K562 (cell line): Measurements from ENCODE around the gene CDT1. TPM values are rescaled to one million over a fixed set of nuclear protein-coding genes. Genes with fewer than 3 reads are reported as not detected.
A peak's percentile ranks its signal among the peaks of the same experiment; 100 is the strongest.

Source experiments
- DDX20 ChIP-seq: fragments of 450-650 bp; IDR thresholded peaks from 2 replicates; pipeline ENCODE4 v1.6.1; 2016; ENCODE audit warnings: missing genetic modification characterization, low read depth, mild to moderate bottlenecking, missing compliant biosample characterization, moderate library complexity
- DNMT1 ChIP-seq: fragments of 450-650 bp; IDR thresholded peaks from 2 replicates; pipeline ENCODE4 v1.6.1; 2016; ENCODE audit warnings: antibody characterized with exemption, mild to moderate bottlenecking
- FOXA3 ChIP-seq, 2 experiments: fragments of 450-650 bp in 1 of 2; sonication (generic) in 1 of 2; formaldehyde crosslinking; IDR thresholded peaks in 1 of 2; conservative IDR thresholded peaks in 1 of 2; 2 replicates each; pipeline versions ENCODE4 v1.4.0 to v1.8.0; 2020 to 2022; ENCODE audit warnings: mild to moderate bottlenecking in 2 of 2, missing genetic modification reagents in 1 of 2
- HDAC1 ChIP-seq, 2 experiments: fragments of 450-650 bp; IDR thresholded peaks; 2 replicates each; pipeline ENCODE4 v1.6.1; 2016 to 2017; ENCODE audit warnings: inconsistent platforms in 1 of 2, mild to moderate bottlenecking in 1 of 2, moderate library complexity in 1 of 2
- HMG20B ChIP-seq: fragments of 250-450 bp; sonication (Bioruptor Pico); IDR thresholded peaks from 2 replicates; pipeline ENCODE4 v1.5.0; 2021; ENCODE audit warnings: mild to moderate bottlenecking
- KAT7 ChIP-seq: sonication (generic); formaldehyde crosslinking; IDR thresholded peaks from 2 replicates; pipeline ENCODE4 v1.8.0; 2022; ENCODE audit warnings: missing genetic modification reagents, mild to moderate bottlenecking, borderline replicate concordance
- LCOR ChIP-seq: sonication (generic); formaldehyde crosslinking; IDR thresholded peaks from 2 replicates; pipeline ENCODE4 v1.8.0; 2022; ENCODE audit warnings: mild to moderate bottlenecking, missing genetic modification reagents
- PML ChIP-seq: IDR thresholded peaks from 2 replicates; pipeline ENCODE4 v1.6.1; 2012; ENCODE audit warnings: low read length, inconsistent platforms
- POLR2AphosphoS5 ChIP-seq: IDR thresholded peaks from 2 replicates; pipeline ENCODE4 v1.6.1; 2011; ENCODE audit warnings: mild to moderate bottlenecking, low read depth, low read length, moderate library complexity; ENCODE audit not compliant: control insufficient read depth, insufficient read depth
- TAF7 ChIP-seq: fragments of 450-650 bp; IDR thresholded peaks from 2 replicates; pipeline ENCODE4 v1.6.1; 2016; ENCODE audit warnings: missing genetic modification characterization, missing compliant biosample characterization
- TCF7 ChIP-seq: sonication (generic); IDR thresholded peaks from 2 replicates; pipeline ENCODE4 v1.6.1; 2016; ENCODE audit warnings: antibody characterized with exemption, borderline replicate concordance
- ZBTB1 ChIP-seq: sonication (generic); formaldehyde crosslinking; IDR thresholded peaks from 2 replicates; pipeline ENCODE4 v1.8.1; 2023; ENCODE audit warnings: missing genetic modification reagents, low read depth, mild to moderate bottlenecking, borderline replicate concordance
- ZFX ChIP-seq: sonication (generic); formaldehyde crosslinking; IDR thresholded peaks from 2 replicates; pipeline ENCODE4 v1.8.0; 2022; ENCODE audit warnings: mild to moderate bottlenecking, missing genetic modification reagents, moderate library complexity
- ZNF143 ChIP-seq: sonication (generic); formaldehyde crosslinking; IDR thresholded peaks from 2 replicates; pipeline ENCODE4 v1.9.0; 2022; ENCODE audit warnings: mild to moderate bottlenecking, missing genetic modification reagents
- ZNF766 ChIP-seq: fragments of 200-800 bp; sonication (Bioruptor generic); conservative IDR thresholded peaks from 2 replicates; pipeline ENCODE4 v1.6.1; 2016; ENCODE audit warnings: missing genetic modification characterization, missing compliant biosample characterization
- polyA plus RNA-seq, 8 experiments: library from polyadenylated mRNA; depleted of rRNA in 4 of 8; stranded (reverse) in 5 of 8; unstranded in 3 of 8; fragments of >200 nt; fragmentation: Nextera tagmentation in 2 of 8; fragmentation: Illumina TruSeq in 1 of 8; extraction: Ambion mirVana in 2 of 8; extraction: Trizol in 1 of 8; gene quantifications; 2 replicates each; pipeline versions ENCODE4 v1.2.1 to v1.2.3, GENCODE V29; 2011 to 2014; ENCODE audit warnings: inconsistent platforms in 1 of 8, missing spikeins in 1 of 8
- total RNA-seq, 7 experiments: library from RNA; depleted of rRNA in 6 of 7; stranded (reverse); fragments of >200 nt in 6 of 7; fragmentation: Illumina TruSeq in 2 of 7; extraction: Trizol in 2 of 7; gene quantifications; 2 replicates each; pipeline versions ENCODE4 v1.2.1 to v1.2.3, GENCODE V29; 2011 to 2021; ENCODE audit warnings: low replicate concordance in 1 of 7
- TF ChIP-seq, protein P1 (sequence below): fragments of 450-650 bp; IDR thresholded peaks from 2 replicates; pipeline ENCODE4 v1.6.1; 2016; ENCODE audit warnings: missing biosample characterization, missing genetic modification characterization
- TF ChIP-seq, protein P2 (sequence below): fragments of 200-800 bp; sonication (Bioruptor generic); IDR thresholded peaks from 2 replicates; pipeline ENCODE4 v1.6.1; 2017; ENCODE audit warnings: missing genetic modification characterization, missing compliant biosample characterization
- TF ChIP-seq, protein P3 (sequence below): sonication (generic); formaldehyde crosslinking; IDR thresholded peaks from 2 replicates; pipeline ENCODE4 v1.9.0; 2022; ENCODE audit warnings: mild to moderate bottlenecking, missing genetic modification reagents
- TF ChIP-seq, protein P4 (sequence below): fragments of 250-450 bp; sonication (Bioruptor Pico); IDR thresholded peaks from 2 replicates; pipeline ENCODE4 v1.5.1; 2021; ENCODE audit warnings: mild to moderate bottlenecking
- TF ChIP-seq, protein P5 (sequence below): sonication (generic); formaldehyde crosslinking; IDR thresholded peaks from 2 replicates; pipeline ENCODE4 v1.8.0; 2023; ENCODE audit warnings: mild to moderate bottlenecking, missing genetic modification reagents

The CDT1 gene
- total and polyA plus RNA-seq, 9 of the 15 experiments (the other 6 are each of a cell fraction or from before 2014, with no cell fraction given): 0.92 to 178 (median 14.2) TPM

DNA sequence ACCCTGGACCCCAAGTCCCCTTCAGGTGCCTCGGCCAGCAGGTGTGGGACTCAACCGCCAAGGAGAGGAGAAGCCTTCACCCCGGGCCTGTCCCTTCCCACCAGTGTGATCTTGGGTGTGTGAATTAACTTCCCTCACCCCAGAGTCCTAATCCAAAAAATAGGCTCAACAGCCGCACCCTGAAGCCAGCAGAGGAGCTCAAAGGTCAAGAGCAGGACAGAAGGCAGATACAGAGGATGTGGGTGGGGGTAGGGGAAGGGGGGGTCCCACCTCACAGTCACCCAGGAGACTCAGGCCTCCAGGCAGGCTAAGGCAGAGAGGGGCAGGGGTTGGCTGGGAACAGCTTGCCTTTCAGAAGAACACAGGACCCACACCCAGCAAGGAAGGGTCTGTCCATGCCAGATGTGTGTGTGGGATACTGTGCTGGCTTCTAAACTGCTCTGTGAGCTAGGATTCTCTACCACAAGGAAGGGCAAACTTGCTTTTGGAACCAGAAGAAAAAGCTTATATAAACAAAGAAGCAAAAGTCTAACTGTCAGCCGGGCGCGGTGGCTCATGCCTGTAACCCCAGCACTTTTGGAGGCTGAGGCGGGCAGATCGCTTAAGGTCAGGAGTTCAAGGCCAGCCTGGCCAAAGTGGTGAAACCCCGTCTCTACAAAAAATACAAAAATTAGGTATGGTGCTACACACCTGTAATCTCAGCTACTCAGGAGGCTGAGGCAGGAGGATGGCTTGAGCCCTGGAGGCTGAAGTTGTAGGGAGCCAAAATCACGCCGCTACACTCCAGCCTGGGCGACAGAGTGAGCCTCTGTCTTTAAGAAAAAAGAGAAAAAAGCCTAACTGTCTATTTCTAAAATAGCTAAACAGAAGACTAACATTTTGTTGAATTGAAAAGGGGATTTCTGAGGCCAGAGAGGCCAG is 23.2 kb upstream of the CDT1 start (continued):
- TF ChIP-seq, protein P1, sequence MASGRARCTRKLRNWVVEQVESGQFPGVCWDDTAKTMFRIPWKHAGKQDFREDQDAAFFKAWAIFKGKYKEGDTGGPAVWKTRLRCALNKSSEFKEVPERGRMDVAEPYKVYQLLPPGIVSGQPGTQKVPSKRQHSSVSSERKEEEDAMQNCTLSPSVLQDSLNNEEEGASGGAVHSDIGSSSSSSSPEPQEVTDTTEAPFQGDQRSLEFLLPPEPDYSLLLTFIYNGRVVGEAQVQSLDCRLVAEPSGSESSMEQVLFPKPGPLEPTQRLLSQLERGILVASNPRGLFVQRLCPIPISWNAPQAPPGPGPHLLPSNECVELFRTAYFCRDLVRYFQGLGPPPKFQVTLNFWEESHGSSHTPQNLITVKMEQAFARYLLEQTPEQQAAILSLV (tag): no peak
- 0 out of 2 replicates have a peak, but pooled peaks have one; percentile 37 for TF ChIP-seq ZNF143
- no peak for TF ChIP-seq TCF7
- no peak for TF ChIP-seq ZBTB1
- TF ChIP-seq, protein P2, sequence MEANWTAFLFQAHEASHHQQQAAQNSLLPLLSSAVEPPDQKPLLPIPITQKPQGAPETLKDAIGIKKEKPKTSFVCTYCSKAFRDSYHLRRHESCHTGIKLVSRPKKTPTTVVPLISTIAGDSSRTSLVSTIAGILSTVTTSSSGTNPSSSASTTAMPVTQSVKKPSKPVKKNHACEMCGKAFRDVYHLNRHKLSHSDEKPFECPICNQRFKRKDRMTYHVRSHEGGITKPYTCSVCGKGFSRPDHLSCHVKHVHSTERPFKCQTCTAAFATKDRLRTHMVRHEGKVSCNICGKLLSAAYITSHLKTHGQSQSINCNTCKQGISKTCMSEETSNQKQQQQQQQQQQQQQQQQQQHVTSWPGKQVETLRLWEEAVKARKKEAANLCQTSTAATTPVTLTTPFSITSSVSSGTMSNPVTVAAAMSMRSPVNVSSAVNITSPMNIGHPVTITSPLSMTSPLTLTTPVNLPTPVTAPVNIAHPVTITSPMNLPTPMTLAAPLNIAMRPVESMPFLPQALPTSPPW (CRISPR knock-in tag): peak; percentile 68
- TF ChIP-seq, protein P3, sequence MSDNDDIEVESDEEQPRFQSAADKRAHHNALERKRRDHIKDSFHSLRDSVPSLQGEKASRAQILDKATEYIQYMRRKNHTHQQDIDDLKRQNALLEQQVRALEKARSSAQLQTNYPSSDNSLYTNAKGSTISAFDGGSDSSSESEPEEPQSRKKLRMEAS (CRISPR knock-in tag): peak; percentile 54; the same call in 1 of the 2 replicates
- TF ChIP-seq LCOR (CRISPR knock-in tag): no peak
- TF ChIP-seq HMG20B (CRISPR knock-in tag): no peak
- TF ChIP-seq, protein P4, sequence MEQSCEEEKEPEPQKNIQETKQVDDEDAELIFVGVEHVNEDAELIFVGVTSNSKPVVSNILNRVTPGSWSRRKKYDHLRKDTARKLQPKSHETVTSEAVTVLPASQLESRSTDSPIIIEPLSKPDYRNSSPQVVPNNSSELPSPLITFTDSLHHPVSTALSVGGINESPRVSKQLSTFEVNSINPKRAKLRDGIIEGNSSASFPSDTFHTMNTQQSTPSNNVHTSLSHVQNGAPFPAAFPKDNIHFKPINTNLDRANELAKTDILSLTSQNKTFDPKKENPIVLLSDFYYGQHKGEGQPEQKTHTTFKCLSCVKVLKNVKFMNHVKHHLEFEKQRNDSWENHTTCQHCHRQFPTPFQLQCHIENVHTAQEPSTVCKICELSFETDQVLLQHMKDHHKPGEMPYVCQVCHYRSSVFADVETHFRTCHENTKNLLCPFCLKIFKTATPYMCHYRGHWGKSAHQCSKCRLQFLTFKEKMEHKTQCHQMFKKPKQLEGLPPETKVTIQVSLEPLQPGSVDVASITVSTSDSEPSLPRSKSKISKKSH: no peak
- TF ChIP-seq FOXA3 (CRISPR knock-in tag; conservative IDR thresholded peaks at IDR 0.05 in 1 of 2, IDR thresholded peaks at IDR 0.05 in 1 of 2): peak in 1 of 2 experiments; percentile 34; a peak in 1 of 4 replicates
- 0 out of 2 replicates have a peak, but pooled peaks have one; percentile 30 for TF ChIP-seq ZNF766 (CRISPR knock-in tag)
- TF ChIP-seq DNMT1: no peak
- peak; percentile 30; the same call in 1 of the 2 replicates for TF ChIP-seq POLR2AphosphoS5
- TF ChIP-seq HDAC1 (IDR thresholded peaks at IDR 0.05): no peak
- TF ChIP-seq TAF7 (tag): no peak
- TF ChIP-seq PML: no peak
- TF ChIP-seq, protein P5, sequence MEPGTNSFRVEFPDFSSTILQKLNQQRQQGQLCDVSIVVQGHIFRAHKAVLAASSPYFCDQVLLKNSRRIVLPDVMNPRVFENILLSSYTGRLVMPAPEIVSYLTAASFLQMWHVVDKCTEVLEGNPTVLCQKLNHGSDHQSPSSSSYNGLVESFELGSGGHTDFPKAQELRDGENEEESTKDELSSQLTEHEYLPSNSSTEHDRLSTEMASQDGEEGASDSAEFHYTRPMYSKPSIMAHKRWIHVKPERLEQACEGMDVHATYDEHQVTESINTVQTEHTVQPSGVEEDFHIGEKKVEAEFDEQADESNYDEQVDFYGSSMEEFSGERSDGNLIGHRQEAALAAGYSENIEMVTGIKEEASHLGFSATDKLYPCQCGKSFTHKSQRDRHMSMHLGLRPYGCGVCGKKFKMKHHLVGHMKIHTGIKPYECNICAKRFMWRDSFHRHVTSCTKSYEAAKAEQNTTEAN: peak; percentile 57; the same call in 1 of the 2 replicates
- TF ChIP-seq KAT7: 0 out of 2 replicates have a peak, but pooled peaks have one; percentile 35
- no peak for TF ChIP-seq ZFX
- no peak for TF ChIP-seq DDX20 (tag)
